Left renal pelvis (tissue), 4 donors: Measurements from ENCODE around the gene CYP2E1. TPM values are rescaled to one million over a fixed set of nuclear protein-coding genes. Genes with fewer than 3 reads are reported as not detected.
"Not testable (repeated sequence)": the region's sequence is repeated elsewhere in the genome, so short reads cannot be mapped to it uniquely, and the experiment has no call there.

Experiments
- DNase-seq, 4 donors: peaks; one replicate each; pipeline ENCODE4 v3.0.0-alpha.2; 2013; ENCODE audit warnings: low read depth in 4 of 4, low spot score in 3 of 4
- polyA plus RNA-seq, 4 donors: library from polyadenylated mRNA; unstranded; fragments of 120-200 nt; gene quantifications; one replicate each; pipeline ENCODE4 v1.2.1, GENCODE V29; 2013; ENCODE audit not compliant: insufficient read length in 4 of 4

CYP2E1 gene
- polyA plus RNA-seq, 4 donors = 0.67 to 2.3 (median 1.1) TPM

DNA sequence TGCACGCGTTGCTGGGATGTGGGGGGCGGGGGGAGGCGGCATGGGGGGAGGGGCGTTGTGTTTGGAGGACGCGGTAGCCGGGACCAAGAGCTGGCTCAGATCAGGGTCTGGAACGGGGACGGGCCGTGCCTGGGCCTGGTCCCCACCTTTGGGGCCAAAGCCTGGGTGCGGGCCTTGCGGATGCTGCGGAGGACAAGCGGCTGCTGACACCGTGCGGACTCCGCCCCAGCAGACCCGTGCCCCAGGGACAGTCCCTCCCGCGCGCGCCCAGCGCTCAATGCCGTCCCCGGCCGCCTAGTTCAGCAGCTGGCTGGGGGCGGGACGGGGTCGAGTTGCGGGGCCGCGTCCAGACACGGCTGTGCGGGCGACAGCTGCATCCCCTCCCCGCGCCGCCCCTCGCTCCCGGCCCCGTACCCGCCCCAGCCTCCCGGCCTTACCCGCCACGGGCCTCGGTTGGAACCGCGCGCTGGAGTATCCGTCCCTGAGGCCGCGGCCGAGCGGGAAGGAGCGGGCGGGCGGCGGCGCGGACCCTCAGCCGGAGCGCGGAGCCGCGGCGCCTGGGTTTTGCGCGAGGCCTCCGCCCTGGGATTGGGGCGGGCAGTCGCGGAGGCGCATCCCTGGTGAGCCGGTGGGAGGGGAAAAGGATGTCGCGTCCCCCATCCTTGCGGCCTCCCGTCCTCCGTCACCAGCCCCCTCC, 41.8 kb downstream of the CYP2E1 start:
- not testable (repeated sequence) for DNase-seq

- DNase-seq = not testable (repeated sequence)
Measured at GRCh38 chr10:133569801-133570200, 42.6 kb downstream of the CYP2E1 start.

GRCh38 chr10:133572055-133572454, 44.9 kb downstream of the CYP2E1 start:
- not testable (repeated sequence) for DNase-seq

DNA sequence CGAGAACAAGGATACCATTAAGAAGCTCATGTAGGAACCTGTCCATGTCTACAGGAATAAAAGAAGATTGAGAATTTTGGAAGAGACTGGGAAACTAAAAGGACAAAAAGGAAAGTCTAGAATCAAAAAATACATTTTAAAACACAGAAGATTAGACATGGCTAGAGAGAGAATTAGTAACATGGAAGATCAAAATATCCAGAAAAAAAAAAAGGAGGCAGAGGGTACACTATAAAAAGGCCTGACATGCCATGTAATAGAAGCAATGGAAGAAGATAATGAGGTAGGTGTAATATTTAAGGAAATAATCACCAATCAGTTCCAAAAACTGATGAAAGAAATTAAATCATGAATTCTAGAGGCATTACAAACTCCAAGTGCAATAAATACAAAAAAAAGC, 46.3 kb downstream of the CYP2E1 start:
- not testable (repeated sequence) for DNase-seq

DNA sequence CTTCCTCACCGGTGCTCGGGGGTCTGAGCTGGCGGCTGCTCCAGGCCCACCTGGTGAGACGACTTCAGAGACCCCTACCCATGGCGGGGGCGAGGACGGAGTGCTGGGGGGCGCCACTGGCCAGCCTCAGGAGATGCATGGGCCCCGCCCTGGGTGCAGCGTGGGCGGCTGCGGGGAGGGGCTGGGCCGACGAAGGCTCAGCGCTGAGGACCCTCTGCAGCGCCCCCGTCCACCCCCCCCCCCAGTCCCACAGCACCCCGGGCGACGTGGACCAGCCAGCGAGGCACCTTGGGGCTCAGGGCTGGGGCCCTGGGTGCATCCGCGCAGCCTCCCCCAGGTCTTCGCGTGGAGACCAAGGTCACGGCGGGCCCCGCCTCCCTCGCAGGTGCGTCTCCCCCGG, 49.9 kb downstream of the CYP2E1 start:
- DNase-seq = not testable (repeated sequence)

Other genes with a start within 250 kb of the CYP2E1 start
- 10 to 100 TPM; 45.5 to 81.2 (median 55.8) TPM for gene TUBGCP2, start 218.5 kb upstream of the CYP2E1 start, polyA plus RNA-seq
- gene ZNF511, start 218.4 kb upstream of the CYP2E1 start, polyA plus RNA-seq = 10 to 100 TPM; 33.9 to 41.4 (median 38.0) TPM
- under 1 TPM in 2 of 4 donors, not detected in 2; 0.24 to 0.59 TPM for gene CALY, start 190.5 kb upstream of the CYP2E1 start, polyA plus RNA-seq
- gene PRAP1, start 180.0 kb upstream of the CYP2E1 start, polyA plus RNA-seq = 1 to 10 TPM in 3 of 4 donors, under 1 TPM in 1; 0.41 to 7.5 (median 2.3) TPM
- gene FUOM, start 169.3 kb upstream of the CYP2E1 start, polyA plus RNA-seq = 10 to 100 TPM; 10.8 to 25.1 (median 15.4) TPM
- gene ECHS1, start 154.0 kb upstream of the CYP2E1 start, polyA plus RNA-seq = 100 to 1,000 TPM in 3 of 4 donors, 10 to 100 TPM in 1; 63.5 to 150 (median 134) TPM
- 1 to 10 TPM; 4.3 to 7.7 (median 4.4) TPM for gene PAOX, start 148.1 kb upstream of the CYP2E1 start, polyA plus RNA-seq
- 10 to 100 TPM; 55.4 to 94.7 (median 66.1) TPM for gene MTG1, start 133.2 kb upstream of the CYP2E1 start, polyA plus RNA-seq
- gene SPRN, start 102.7 kb upstream of the CYP2E1 start, polyA plus RNA-seq = 1 to 10 TPM; 3.3 to 7.3 (median 3.8) TPM
- 1 to 10 TPM in 3 of 4 donors, under 1 TPM in 1; 0.86 to 3.6 (median 2.1) TPM for gene SCART1, start 73.4 kb upstream of the CYP2E1 start, polyA plus RNA-seq
- gene SYCE1, start 38.2 kb downstream of the CYP2E1 start, polyA plus RNA-seq = under 1 TPM; 0.20 to 0.63 (median 0.42) TPM
- not detected for gene FRG2B, start 99.4 kb downstream of the CYP2E1 start, polyA plus RNA-seq